Measurements from ENCODE around the gene UBE2K.
"Not testable (repeated sequence)": the region's sequence is repeated elsewhere in the genome, so short reads cannot be mapped to it uniquely, and the experiment has no call there.

UBE2K gene

DNA sequence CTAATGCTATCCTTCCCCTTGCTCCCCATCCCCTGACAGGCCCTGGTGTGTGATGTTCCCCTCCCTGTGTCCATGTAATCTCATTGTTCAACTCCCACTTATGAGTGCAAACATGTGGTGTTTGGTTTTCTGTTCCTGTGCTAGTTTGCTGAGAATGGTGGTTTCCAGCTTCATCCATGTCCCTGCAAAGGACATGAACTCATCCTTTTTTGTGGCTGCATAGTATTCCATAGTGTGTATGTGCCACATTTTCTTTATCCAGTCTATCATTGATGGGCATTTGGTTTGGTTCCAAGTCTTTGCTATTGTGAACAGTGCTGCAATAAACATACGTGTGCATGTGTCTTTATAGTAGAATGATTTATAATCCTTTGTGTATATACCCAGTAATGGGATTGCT is 27.6 kb upstream of the UBE2K start:
- H3K27me3 ChIP-seq (ENCODE audit: control insufficient read depth in 1 of 2, insufficient read depth in 1 of 2, low read length in 2 of 2); H3K18ac ChIP-seq (ENCODE audit: low read depth in 1 of 2, low read length in 2 of 2); H2AK5ac ChIP-seq (ENCODE audit: low read length, severe bottlenecking); H3K4me3 ChIP-seq (ENCODE audit: insufficient read depth in 1 of 2, low read depth in 1 of 2, low read length in 2 of 2); H3K9ac ChIP-seq (ENCODE audit: low read length); H2BK5ac ChIP-seq (ENCODE audit: low read depth, low read length, poor library complexity, severe bottlenecking); H3K27ac ChIP-seq (ENCODE audit: low read length, poor library complexity, severe bottlenecking); H2BK120ac ChIP-seq (ENCODE audit: low read depth, low read length); H2BK15ac ChIP-seq (ENCODE audit: low read depth, poor library complexity, severe bottlenecking); H3K36me3 ChIP-seq (ENCODE audit: control insufficient read depth in 1 of 2, insufficient read depth in 2 of 2, low read depth in 1 of 2, low read length in 2 of 2); DNase-seq; H2AFZ ChIP-seq (ENCODE audit: low read depth, low read length); H3K9me3 ChIP-seq (ENCODE audit: control insufficient read depth, low read length); H3K4ac ChIP-seq (ENCODE audit: low read depth in 1 of 2, low read length in 2 of 2); H3K4me1 ChIP-seq (ENCODE audit: control insufficient read depth, insufficient read depth, low read depth, low read length); H2BK12ac ChIP-seq (ENCODE audit: low read length in 2 of 2); H3K23ac ChIP-seq (ENCODE audit: low read length in 2 of 2); H4K8ac ChIP-seq (ENCODE audit: low read length); H3K79me1 ChIP-seq (replicated peaks; ENCODE audit: low read length, poor library complexity, severe bottlenecking); H3K14ac ChIP-seq (ENCODE audit: low read length in 2 of 2); H3K4me2 ChIP-seq (ENCODE audit: low read length, poor library complexity, severe bottlenecking); H4K91ac ChIP-seq (ENCODE audit: low read length): not testable (repeated sequence)
- WGBS: no CpG with 5 or more reads among the region's 1 CpG

DNA sequence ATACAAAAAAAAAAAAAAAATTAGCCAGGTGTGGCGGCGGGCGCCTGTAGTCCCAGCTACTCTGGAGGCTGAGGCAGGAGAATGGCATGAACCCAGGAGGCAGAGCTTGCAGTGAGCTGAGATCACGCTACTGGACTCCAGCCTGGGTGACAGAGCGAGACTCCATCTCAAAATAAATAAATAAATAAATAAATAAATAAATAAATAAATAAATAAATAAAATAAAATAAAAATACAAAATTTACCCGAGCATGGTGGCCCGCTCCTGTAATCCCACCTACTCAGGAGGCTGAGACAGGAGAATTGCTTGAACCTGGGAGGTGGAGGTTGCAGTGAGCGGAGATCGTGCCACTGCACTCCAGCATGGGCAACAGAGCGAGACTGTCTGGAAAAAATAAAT is 22.3 kb upstream of the UBE2K start:
- H2BK15ac ChIP-seq (ENCODE audit: low read depth, poor library complexity, severe bottlenecking); H3K14ac ChIP-seq (ENCODE audit: low read length in 2 of 2); H2BK12ac ChIP-seq (ENCODE audit: low read length in 2 of 2); H4K91ac ChIP-seq (ENCODE audit: low read length); H3K23ac ChIP-seq (ENCODE audit: low read length in 2 of 2); H2AK5ac ChIP-seq (ENCODE audit: low read length, severe bottlenecking); H3K79me1 ChIP-seq (replicated peaks; ENCODE audit: low read length, poor library complexity, severe bottlenecking); H3K4ac ChIP-seq (ENCODE audit: low read depth in 1 of 2, low read length in 2 of 2); H2BK120ac ChIP-seq (ENCODE audit: low read depth, low read length); H2BK5ac ChIP-seq (ENCODE audit: low read depth, low read length, poor library complexity, severe bottlenecking); H3K36me3 ChIP-seq (ENCODE audit: control insufficient read depth in 1 of 2, insufficient read depth in 2 of 2, low read depth in 1 of 2, low read length in 2 of 2); H3K9ac ChIP-seq (ENCODE audit: low read length); H3K18ac ChIP-seq (ENCODE audit: low read depth in 1 of 2, low read length in 2 of 2); H3K4me2 ChIP-seq (ENCODE audit: low read length, poor library complexity, severe bottlenecking); DNase-seq; H3K4me1 ChIP-seq (ENCODE audit: control insufficient read depth, insufficient read depth, low read depth, low read length); H3K4me3 ChIP-seq (ENCODE audit: insufficient read depth in 1 of 2, low read depth in 1 of 2, low read length in 2 of 2); H3K27ac ChIP-seq (ENCODE audit: low read length, poor library complexity, severe bottlenecking); H4K8ac ChIP-seq (ENCODE audit: low read length); H3K27me3 ChIP-seq (ENCODE audit: control insufficient read depth in 1 of 2, insufficient read depth in 1 of 2, low read length in 2 of 2); H2AFZ ChIP-seq (ENCODE audit: low read depth, low read length); H3K9me3 ChIP-seq (ENCODE audit: control insufficient read depth, low read length): not testable (repeated sequence)
- 98% methylated on average over 5 of the region's 10 CpGs for WGBS

DNA sequence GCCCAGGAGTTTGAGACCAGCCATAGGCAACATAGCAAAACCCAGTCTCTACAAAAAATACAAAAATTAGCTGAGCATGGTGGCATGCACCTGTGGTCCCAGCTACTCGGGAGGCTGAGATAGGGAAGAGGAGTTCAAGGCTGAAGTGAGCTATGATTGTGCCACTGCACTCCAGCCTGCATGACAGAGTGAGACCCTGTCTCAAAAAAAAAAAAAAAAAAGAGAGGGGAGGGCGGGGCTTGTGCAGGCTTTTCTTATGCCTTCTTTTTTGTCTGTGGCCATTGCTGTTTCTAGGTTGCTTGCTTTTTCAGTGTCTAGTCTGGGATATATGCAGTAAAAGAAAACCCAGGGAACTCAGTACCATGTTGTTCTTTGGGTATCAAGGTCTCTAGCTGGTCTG is 16.9 kb upstream of the UBE2K start:
- H3K18ac ChIP-seq (ENCODE audit: low read depth in 1 of 2, low read length in 2 of 2); H3K4ac ChIP-seq (ENCODE audit: low read depth in 1 of 2, low read length in 2 of 2); H3K27ac ChIP-seq (ENCODE audit: low read length, poor library complexity, severe bottlenecking); H3K9me3 ChIP-seq (ENCODE audit: control insufficient read depth, low read length); H3K79me1 ChIP-seq (replicated peaks; ENCODE audit: low read length, poor library complexity, severe bottlenecking); H2BK12ac ChIP-seq (ENCODE audit: low read length in 2 of 2); DNase-seq; H2BK5ac ChIP-seq (ENCODE audit: low read depth, low read length, poor library complexity, severe bottlenecking); H4K8ac ChIP-seq (ENCODE audit: low read length); H2AFZ ChIP-seq (ENCODE audit: low read depth, low read length); H3K27me3 ChIP-seq (ENCODE audit: control insufficient read depth in 1 of 2, insufficient read depth in 1 of 2, low read length in 2 of 2); H4K91ac ChIP-seq (ENCODE audit: low read length); H3K14ac ChIP-seq (ENCODE audit: low read length in 2 of 2); H3K4me3 ChIP-seq (ENCODE audit: insufficient read depth in 1 of 2, low read depth in 1 of 2, low read length in 2 of 2); H3K23ac ChIP-seq (ENCODE audit: low read length in 2 of 2); H2BK15ac ChIP-seq (ENCODE audit: low read depth, poor library complexity, severe bottlenecking); H3K4me1 ChIP-seq (ENCODE audit: control insufficient read depth, insufficient read depth, low read depth, low read length); H3K4me2 ChIP-seq (ENCODE audit: low read length, poor library complexity, severe bottlenecking); H2BK120ac ChIP-seq (ENCODE audit: low read depth, low read length); H2AK5ac ChIP-seq (ENCODE audit: low read length, severe bottlenecking); H3K9ac ChIP-seq (ENCODE audit: low read length); H3K36me3 ChIP-seq (ENCODE audit: control insufficient read depth in 1 of 2, insufficient read depth in 2 of 2, low read depth in 1 of 2, low read length in 2 of 2): not testable (repeated sequence)
- 92% methylated on average over 2 of the region's 2 CpGs for WGBS

DNA sequence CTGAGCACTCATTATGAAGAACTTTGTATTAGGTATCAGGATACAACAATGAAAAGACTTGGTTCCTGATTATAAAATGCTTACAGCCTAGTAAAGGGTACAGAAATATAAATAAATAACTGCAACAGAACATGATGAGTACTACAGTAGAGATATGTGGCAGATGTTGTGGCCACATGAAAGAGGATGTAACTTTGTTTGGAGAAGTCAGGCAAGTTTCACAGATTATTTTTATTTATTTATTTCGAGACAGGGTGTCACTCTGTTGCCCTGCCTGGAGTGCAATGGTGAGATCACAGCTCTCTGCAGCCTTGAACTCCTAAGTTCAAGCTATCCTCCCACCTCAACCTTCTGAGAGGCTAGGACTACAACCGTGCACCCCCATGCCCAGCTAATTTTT is 15.8 kb upstream of the UBE2K start:
- H3K4me2 ChIP-seq (ENCODE audit: low read length, poor library complexity, severe bottlenecking): no peak overlapping the region
- H3K4ac ChIP-seq (ENCODE audit: low read depth in 1 of 2, low read length in 2 of 2): no peak overlapping the region
- H4K91ac ChIP-seq (ENCODE audit: low read length): no peak overlapping the region
- H3K14ac ChIP-seq (ENCODE audit: low read length in 2 of 2): no peak overlapping the region
- no peak overlapping the region for H2BK12ac ChIP-seq (ENCODE audit: low read length in 2 of 2)
- H3K27me3 ChIP-seq (ENCODE audit: control insufficient read depth in 1 of 2, insufficient read depth in 1 of 2, low read length in 2 of 2): no peaks in the 10 kb centered on the region
- no peak overlapping the region for H2AFZ ChIP-seq (ENCODE audit: low read depth, low read length)
- H2BK120ac ChIP-seq (ENCODE audit: low read depth, low read length): no peak overlapping the region
- no peak overlapping the region for H2BK15ac ChIP-seq (ENCODE audit: low read depth, poor library complexity, severe bottlenecking)
- H3K9ac ChIP-seq (ENCODE audit: low read length): no peak overlapping the region
- no peak overlapping the region for H3K4me3 ChIP-seq (ENCODE audit: insufficient read depth in 1 of 2, low read depth in 1 of 2, low read length in 2 of 2)
- no peaks in the 10 kb centered on the region for H3K79me1 ChIP-seq (replicated peaks; ENCODE audit: low read length, poor library complexity, severe bottlenecking)
- H2BK5ac ChIP-seq (ENCODE audit: low read depth, low read length, poor library complexity, severe bottlenecking): no peak overlapping the region
- H2AK5ac ChIP-seq (ENCODE audit: low read length, severe bottlenecking): no peak overlapping the region
- no peaks in the 10 kb centered on the region for H3K4me1 ChIP-seq (ENCODE audit: control insufficient read depth, insufficient read depth, low read depth, low read length)
- DNase-seq: no peak
- H3K36me3 ChIP-seq (ENCODE audit: control insufficient read depth in 1 of 2, insufficient read depth in 2 of 2, low read depth in 1 of 2, low read length in 2 of 2): no peaks in the 10 kb centered on the region
- 78% methylated on average over 1 of the region's 2 CpGs for WGBS
- H3K23ac ChIP-seq (ENCODE audit: low read length in 2 of 2): no peak overlapping the region
- no peaks in the 10 kb centered on the region for H3K9me3 ChIP-seq (ENCODE audit: control insufficient read depth, low read length)
- H3K18ac ChIP-seq (ENCODE audit: low read depth in 1 of 2, low read length in 2 of 2): no peak overlapping the region
- H4K8ac ChIP-seq (ENCODE audit: low read length): no peak overlapping the region
- no peak overlapping the region for H3K27ac ChIP-seq (ENCODE audit: low read length, poor library complexity, severe bottlenecking)

Data from mesenchymal stem cell (in vitro differentiated cells and primary cell).